Smooth muscle cell (in vitro differentiated cells): Measurements from ENCODE around the gene PTPRK. TPM values are rescaled to one million over a fixed set of nuclear protein-coding genes. Genes with fewer than 3 reads are reported as not detected.

Experiments used
- DNase-seq: peaks from one replicate; lab custom pipeline; 2025; ENCODE audit not compliant: unreplicated experiment; lab: John Stamatoyannopoulos, UW
- H2AFZ ChIP-seq: fragments of 200-600 bp; sonication (generic); 2 replicates; pipeline ENCODE4 v1.6.0; 2016; ENCODE audit warnings: antibody characterized with exemption, low read depth, mild to moderate bottlenecking
- H3F3A ChIP-seq: fragments of 200-600 bp; sonication (generic); 2 replicates; pipeline ENCODE4 v1.6.0; 2017; ENCODE audit warnings: antibody characterized with exemption, low read depth
- H3K27ac ChIP-seq: fragments of 200-600 bp; sonication (generic); 2 replicates; pipeline ENCODE4 v1.5.1; 2016; ENCODE audit warnings: low read depth, mild to moderate bottlenecking
- H3K27me3 ChIP-seq: fragments of 200-600 bp; sonication (generic); 2 replicates; pipeline ENCODE4 v1.6.1; 2016; ENCODE audit warnings: low read depth, mild to moderate bottlenecking
- H3K36me3 ChIP-seq: fragments of 200-600 bp; sonication (generic); 2 replicates; pipeline ENCODE4 v1.5.1; 2016; ENCODE audit warnings: low read depth
- H3K4me1 ChIP-seq: fragments of 200-600 bp; sonication (generic); 2 replicates; pipeline ENCODE4 v1.5.1; 2016; ENCODE audit warnings: low read depth
- H3K4me2 ChIP-seq: fragments of 200-600 bp; sonication (generic); 2 replicates; pipeline ENCODE4 v1.6.0; 2016; ENCODE audit warnings: mild to moderate bottlenecking
- H3K4me3 ChIP-seq: fragments of 200-600 bp; sonication (generic); 2 replicates; pipeline ENCODE4 v1.5.1; 2016; ENCODE audit warnings: mild to moderate bottlenecking
- H3K79me2 ChIP-seq: fragments of 200-600 bp; sonication (generic); 2 replicates; pipeline ENCODE4 v1.6.0; 2016; ENCODE audit warnings: low read depth, mild to moderate bottlenecking
- H3K9ac ChIP-seq: fragments of 200-600 bp; sonication (generic); 2 replicates; pipeline ENCODE4 v1.6.0; 2016; ENCODE audit warnings: low read depth
- H3K9me3 ChIP-seq: fragments of 200-600 bp; sonication (generic); replicated peaks from 2 replicates; pipeline ENCODE4 v1.5.1; 2016; ENCODE audit warnings: low read depth
- H4K20me1 ChIP-seq: fragments of 200-600 bp; sonication (generic); 2 replicates; pipeline ENCODE4 v1.6.0; 2016; ENCODE audit warnings: low read depth
- CTCF ChIP-seq: fragments of 200-600 bp; sonication (generic); IDR thresholded peaks from 2 replicates; pipeline ENCODE4 v1.5.1; 2017; ENCODE audit warnings: borderline replicate concordance, mild to moderate bottlenecking, antibody characterized with exemption; ENCODE audit not compliant: insufficient read depth, poor library complexity, severe bottlenecking
- WGBS: methylation state at CpG from one replicate; pipeline ENCODE4 v1.1.7; 2016; ENCODE audit warnings: low lambda C conversion rate; 5-methylcytosine and 5-hydroxymethylcytosine counted together
- polyA plus RNA-seq: library from polyadenylated mRNA; unstranded; fragments of >200 nt; fragmentation: Nextera tagmentation; extraction: Ambion mirVana; gene quantifications from 2 replicates; pipeline ENCODE4 v1.2.1, GENCODE V29; 2016
- total RNA-seq: library from RNA; depleted of rRNA; stranded (reverse); fragments of >200 nt; gene quantifications from 2 replicates; pipeline ENCODE4 v1.2.3, GENCODE V29; 2014

Gene PTPRK
- total and polyA plus RNA-seq, 2 experiments from 2014 or later, result 21.7 to 50.4 TPM

- Histone ChIP-seq H3K9ac (no peak overlapping the region), H2AFZ (no peak overlapping the region), H4K20me1 (peaks cover 18% of the 10 kb centered on the region), H3K79me2 (peaks cover 83% of the 10 kb centered on the region), H3K4me3 (no peak overlapping the region), H3K4me1 (peaks cover 32% of the 10 kb centered on the region), H3K4me2 (peak overlapping the region; percentile 64), H3K9me3 (no peaks in the 10 kb centered on the region), H3K27ac (peak overlapping the region; percentile 59), H3K27me3 (no peaks in the 10 kb centered on the region), H3F3A (peaks cover 7% of the 10 kb centered on the region), H3K36me3 (no peaks in the 10 kb centered on the region)
- TF ChIP-seq CTCF, result no peak
- DNase-seq, result no peak
- 61% methylated on average over 5 of the region's 5 CpGs for WGBS
These were observed 8.9 kb downstream of the PTPRK start for GRCh38 chr6:128511506-128511905.

GRCh38 chr6:128509709-128510108 lies 10.7 kb downstream of the PTPRK start:
- H3K9me3 ChIP-seq, result no peaks in the 10 kb centered on the region
- 100% methylated on average over 1 of the region's 1 CpG for WGBS
- TF ChIP-seq CTCF, result no peak
- H3K27ac ChIP-seq, result peak overlapping the region; percentile 94
- no peaks in the 10 kb centered on the region for H3K27me3 ChIP-seq
- peaks cover 21% of the 10 kb centered on the region for H3K4me1 ChIP-seq
- peaks cover 82% of the 10 kb centered on the region for H3K79me2 ChIP-seq
- H3K4me2 ChIP-seq, result peak overlapping the region; percentile 68
- no peaks in the 10 kb centered on the region for H3K36me3 ChIP-seq
- peaks cover 7% of the 10 kb centered on the region for H3F3A ChIP-seq
- peaks cover 11% of the 10 kb centered on the region for H4K20me1 ChIP-seq
- H3K4me3 ChIP-seq, result no peak overlapping the region
- H2AFZ ChIP-seq, result no peak overlapping the region
- no peak for DNase-seq
- peak overlapping the region; percentile 19 for H3K9ac ChIP-seq

GRCh38 chr6:128508588-128509296 lies 11.7 kb downstream of the PTPRK start:
- H2AFZ ChIP-seq, result no peak overlapping the region
- no peak for TF ChIP-seq CTCF
- no peak for DNase-seq
- no peaks in the 10 kb centered on the region for H3K9me3 ChIP-seq
- H4K20me1 ChIP-seq, result peaks cover 9% of the 10 kb centered on the region
- peaks cover 21% of the 10 kb centered on the region for H3K4me1 ChIP-seq
- WGBS, result 52% methylated on average over 15 of the region's 15 CpGs
- no peaks in the 10 kb centered on the region for H3K36me3 ChIP-seq
- H3K9ac ChIP-seq, result peak overlapping the region; percentile 70
- no peaks in the 10 kb centered on the region for H3K27me3 ChIP-seq
- no peak overlapping the region for H3K4me3 ChIP-seq
- H3K4me2 ChIP-seq, result peak overlapping the region; percentile 68
- H3K27ac ChIP-seq, result peak overlapping the region; percentile 94
- peaks cover 7% of the 10 kb centered on the region for H3F3A ChIP-seq
- H3K79me2 ChIP-seq, result peaks cover 82% of the 10 kb centered on the region
